HEK293 (cell line): ENCODE measurements around the gene FOXK2.

ENCODE experiments used
- CTCF ChIA-PET: fragments of 350-600 bp; formaldehyde crosslinking; extraction: SDS; loops from one replicate; lab custom pipeline; 2021; ENCODE audit warnings: antibody characterized with exemption; lab: Yijun Ruan, JAX
- POLR2A ChIA-PET: fragments of 300-600 bp; formaldehyde crosslinking; extraction: SDS; loops from one replicate; lab custom pipeline; 2020; ENCODE audit warnings: antibody characterized with exemption, inconsistent platforms; lab: Yijun Ruan, JAX
- H3K27ac ChIP-seq: fragments of 200-500 bp; sonication (Bioruptor generic); 2 replicates; pipeline ENCODE4 v1.5.1; 2014; ENCODE audit warnings: low read depth, low read length, control low read depth, inconsistent platforms; ENCODE audit errors: extremely low read depth
- H3K36me3 ChIP-seq, 2 experiments: fragments of 200-500 bp in 1 of 2; sonication (Bioruptor generic) in 1 of 2; 1 replicate in 1 of 2; 2 replicates in 1 of 2; pipeline ENCODE4 v1.5.1; 2014 to 2017; ENCODE audit warnings: inconsistent platforms in 2 of 2, low read length in 2 of 2; ENCODE audit not compliant: control insufficient read depth in 2 of 2, insufficient read depth in 1 of 2
- H3K4me1 ChIP-seq: fragments of 200-500 bp; sonication (Bioruptor generic); 2 replicates; pipeline ENCODE4 v1.5.1; 2014; ENCODE audit warnings: mild to moderate bottlenecking, low read length, inconsistent platforms; ENCODE audit not compliant: control insufficient read depth, insufficient read depth
- H3K4me3 ChIP-seq: 2 replicates; pipeline ENCODE4 v1.5.1; 2011; ENCODE audit warnings: low read depth, mild to moderate bottlenecking, control low read depth, low read length, moderate library complexity
- H3K9me3 ChIP-seq: fragments of 200-500 bp; sonication (Bioruptor generic); 2 replicates; pipeline ENCODE4 v1.5.1; 2014; ENCODE audit warnings: low read depth, low read length, inconsistent platforms; ENCODE audit not compliant: control insufficient read depth, insufficient read depth
- EGR2 ChIP-seq: fragments of 450-650 bp; formaldehyde crosslinking; IDR thresholded peaks from 2 replicates; pipeline ENCODE4 v1.5.1; 2016; ENCODE audit warnings: low read depth, missing biosample characterization, missing genetic modification characterization
- GLIS1 ChIP-seq: fragments of 450-650 bp; formaldehyde crosslinking; IDR thresholded peaks from 2 replicates; pipeline ENCODE4 v1.5.1; 2016; ENCODE audit warnings: missing biosample characterization, missing genetic modification characterization
- KLF10 ChIP-seq: fragments of 450-650 bp; IDR thresholded peaks from 2 replicates; pipeline ENCODE4 v1.5.1; 2018; ENCODE audit warnings: missing biosample characterization, mild to moderate bottlenecking, missing genetic modification characterization
- SCRT1 ChIP-seq: fragments of 450-650 bp; formaldehyde crosslinking; IDR thresholded peaks from 2 replicates; pipeline ENCODE4 v1.5.1; 2016; ENCODE audit warnings: missing biosample characterization, missing genetic modification characterization, borderline replicate concordance
- YY1 ChIP-seq: fragments of 450-650 bp; formaldehyde crosslinking; IDR thresholded peaks from 2 replicates; pipeline ENCODE4 v1.5.1; 2018; ENCODE audit warnings: missing biosample characterization, missing genetic modification characterization
- ZBTB48 ChIP-seq: fragments of 450-650 bp; formaldehyde crosslinking; IDR thresholded peaks from 2 replicates; pipeline ENCODE4 v1.5.1; 2016; ENCODE audit warnings: missing biosample characterization, missing genetic modification characterization
- ZFHX2 ChIP-seq: fragments of 450-650 bp; formaldehyde crosslinking; conservative IDR thresholded peaks from 2 replicates; pipeline ENCODE4 v1.5.1; 2016; ENCODE audit warnings: missing biosample characterization, missing genetic modification characterization
- ZIC2 ChIP-seq: fragments of 450-650 bp; formaldehyde crosslinking; IDR thresholded peaks from 2 replicates; pipeline ENCODE4 v1.5.1; 2016; ENCODE audit warnings: missing biosample characterization, missing genetic modification characterization
- ZNF169 ChIP-seq: fragments of 450-650 bp; formaldehyde crosslinking; IDR thresholded peaks from 2 replicates; pipeline ENCODE4 v1.5.1; 2016; ENCODE audit warnings: missing biosample characterization, missing genetic modification characterization
- ZNF214 ChIP-seq: fragments of 450-650 bp; formaldehyde crosslinking; IDR thresholded peaks from 2 replicates; pipeline ENCODE4 v1.5.1; 2017; ENCODE audit warnings: missing biosample characterization, mild to moderate bottlenecking, missing genetic modification characterization, borderline replicate concordance
- ZNF394 ChIP-seq: fragments of 450-650 bp; formaldehyde crosslinking; IDR thresholded peaks from 2 replicates; pipeline ENCODE4 v1.5.1; 2016; ENCODE audit warnings: missing biosample characterization, missing genetic modification characterization, mild to moderate bottlenecking, moderate library complexity, borderline replicate concordance
- ZNF610 ChIP-seq: fragments of 450-650 bp; formaldehyde crosslinking; IDR thresholded peaks from 2 replicates; pipeline ENCODE4 v1.5.1; 2016; ENCODE audit warnings: missing biosample characterization, missing genetic modification characterization, borderline replicate concordance
- ZNF658 ChIP-seq: fragments of 450-650 bp; formaldehyde crosslinking; IDR thresholded peaks from 2 replicates; pipeline ENCODE4; 2016; ENCODE audit warnings: missing biosample characterization, missing genetic modification characterization
- ZNF837 ChIP-seq: fragments of 450-650 bp; formaldehyde crosslinking; IDR thresholded peaks from 2 replicates; pipeline ENCODE4 v1.5.1; 2016; ENCODE audit warnings: missing biosample characterization, missing genetic modification characterization
- ZSCAN16 ChIP-seq: fragments of 450-650 bp; formaldehyde crosslinking; IDR thresholded peaks from 2 replicates; pipeline ENCODE4 v1.5.1; 2016; ENCODE audit warnings: missing biosample characterization, missing genetic modification characterization
- TF ChIP-seq, protein P1 (sequence below): fragments of 450-650 bp; formaldehyde crosslinking; IDR thresholded peaks from 2 replicates; pipeline ENCODE4 v1.5.1; 2016; ENCODE audit warnings: missing biosample characterization, missing genetic modification characterization
- TF ChIP-seq, protein P2 (sequence below): fragments of 450-650 bp; formaldehyde crosslinking; IDR thresholded peaks from 2 replicates; pipeline ENCODE4 v1.5.1; 2016; ENCODE audit warnings: missing biosample characterization, missing genetic modification characterization
- TF ChIP-seq, protein P3 (sequence below): fragments of 450-650 bp; formaldehyde crosslinking; IDR thresholded peaks from 2 replicates; pipeline ENCODE4 v1.5.1; 2016; ENCODE audit warnings: missing biosample characterization, missing genetic modification characterization
- TF ChIP-seq, protein P4 (sequence below): fragments of 450-650 bp; formaldehyde crosslinking; IDR thresholded peaks from 2 replicates; pipeline ENCODE4 v1.5.1; 2016; ENCODE audit warnings: missing biosample characterization, missing genetic modification characterization

FOXK2 gene

DNA sequence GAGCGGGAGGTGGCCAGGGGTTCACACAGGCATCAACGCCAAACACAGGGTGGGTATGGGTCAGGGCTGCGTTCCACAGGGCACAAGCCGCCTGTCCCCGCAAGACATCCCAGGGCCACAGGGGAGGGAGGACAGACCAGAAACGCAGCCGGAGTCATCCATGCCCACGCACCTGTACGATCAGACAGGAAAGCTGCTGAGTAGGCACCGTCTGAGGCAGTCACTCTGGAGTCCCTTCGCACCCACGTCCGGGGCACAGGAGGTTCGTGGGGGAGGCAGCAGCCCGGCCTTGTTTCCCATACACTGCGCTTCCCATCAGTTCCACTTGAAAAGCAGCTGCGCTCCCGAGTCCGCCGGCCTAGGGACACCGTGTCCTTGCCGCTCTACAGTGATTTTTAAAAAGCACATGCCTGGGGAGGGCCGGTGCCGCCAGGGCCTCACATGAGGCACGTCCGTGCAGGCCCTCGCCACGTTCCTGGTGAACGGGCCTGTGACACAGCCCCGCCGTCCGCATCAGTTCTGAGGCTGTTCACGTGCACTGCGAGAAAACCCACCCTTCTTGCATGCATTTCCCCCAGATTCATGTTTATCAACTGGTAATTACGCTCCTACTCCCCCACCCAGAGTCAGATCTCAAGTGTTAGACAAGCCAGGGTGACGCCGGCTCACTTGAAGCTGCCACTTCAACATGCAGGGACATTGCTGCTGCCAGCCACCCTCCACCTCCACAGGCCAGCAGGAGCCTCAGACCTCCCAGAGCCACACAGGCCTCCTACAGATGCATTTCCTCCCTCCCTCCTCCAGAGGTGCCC, 94.0 kb downstream of the FOXK2 start:
- ChIA-PET POLR2A (no interaction called here), CTCF (no interaction called here)
- TF ChIP-seq, protein P1, sequence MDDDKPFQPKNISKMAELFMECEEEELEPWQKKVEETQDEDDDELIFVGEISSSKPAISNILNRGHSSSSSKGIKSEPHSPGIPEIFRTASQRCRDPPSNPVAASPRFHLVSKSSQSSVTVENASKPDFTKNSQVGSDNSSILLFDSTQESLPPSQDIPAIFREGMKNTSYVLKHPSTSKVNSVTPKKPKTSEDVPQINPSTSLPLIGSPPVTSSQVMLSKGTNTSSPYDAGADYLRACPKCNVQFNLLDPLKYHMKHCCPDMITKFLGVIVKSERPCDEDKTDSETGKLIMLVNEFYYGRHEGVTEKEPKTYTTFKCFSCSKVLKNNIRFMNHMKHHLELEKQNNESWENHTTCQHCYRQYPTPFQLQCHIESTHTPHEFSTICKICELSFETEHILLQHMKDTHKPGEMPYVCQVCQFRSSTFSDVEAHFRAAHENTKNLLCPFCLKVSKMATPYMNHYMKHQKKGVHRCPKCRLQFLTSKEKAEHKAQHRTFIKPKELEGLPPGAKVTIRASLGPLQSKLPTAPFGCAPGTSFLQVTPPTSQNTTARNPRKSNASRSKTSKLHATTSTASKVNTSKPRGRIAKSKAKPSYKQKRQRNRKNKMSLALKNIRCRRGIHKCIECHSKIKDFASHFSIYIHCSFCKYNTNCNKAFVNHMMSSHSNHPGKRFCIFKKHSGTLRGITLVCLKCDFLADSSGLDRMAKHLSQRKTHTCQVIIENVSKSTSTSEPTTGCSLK: no peak
- 0 out of 2 replicates have a peak, but pooled peaks have one; percentile 11 for TF ChIP-seq ZFHX2 (tag by site-specific recombination)
- no peak for TF ChIP-seq ZNF610
- no peak for TF ChIP-seq ZNF169 (tag by site-specific recombination)
- no peak for TF ChIP-seq SCRT1
- no peak for TF ChIP-seq ZNF837
- no peak for TF ChIP-seq ZNF214 (tag by site-specific recombination)
- TF ChIP-seq, protein P2, sequence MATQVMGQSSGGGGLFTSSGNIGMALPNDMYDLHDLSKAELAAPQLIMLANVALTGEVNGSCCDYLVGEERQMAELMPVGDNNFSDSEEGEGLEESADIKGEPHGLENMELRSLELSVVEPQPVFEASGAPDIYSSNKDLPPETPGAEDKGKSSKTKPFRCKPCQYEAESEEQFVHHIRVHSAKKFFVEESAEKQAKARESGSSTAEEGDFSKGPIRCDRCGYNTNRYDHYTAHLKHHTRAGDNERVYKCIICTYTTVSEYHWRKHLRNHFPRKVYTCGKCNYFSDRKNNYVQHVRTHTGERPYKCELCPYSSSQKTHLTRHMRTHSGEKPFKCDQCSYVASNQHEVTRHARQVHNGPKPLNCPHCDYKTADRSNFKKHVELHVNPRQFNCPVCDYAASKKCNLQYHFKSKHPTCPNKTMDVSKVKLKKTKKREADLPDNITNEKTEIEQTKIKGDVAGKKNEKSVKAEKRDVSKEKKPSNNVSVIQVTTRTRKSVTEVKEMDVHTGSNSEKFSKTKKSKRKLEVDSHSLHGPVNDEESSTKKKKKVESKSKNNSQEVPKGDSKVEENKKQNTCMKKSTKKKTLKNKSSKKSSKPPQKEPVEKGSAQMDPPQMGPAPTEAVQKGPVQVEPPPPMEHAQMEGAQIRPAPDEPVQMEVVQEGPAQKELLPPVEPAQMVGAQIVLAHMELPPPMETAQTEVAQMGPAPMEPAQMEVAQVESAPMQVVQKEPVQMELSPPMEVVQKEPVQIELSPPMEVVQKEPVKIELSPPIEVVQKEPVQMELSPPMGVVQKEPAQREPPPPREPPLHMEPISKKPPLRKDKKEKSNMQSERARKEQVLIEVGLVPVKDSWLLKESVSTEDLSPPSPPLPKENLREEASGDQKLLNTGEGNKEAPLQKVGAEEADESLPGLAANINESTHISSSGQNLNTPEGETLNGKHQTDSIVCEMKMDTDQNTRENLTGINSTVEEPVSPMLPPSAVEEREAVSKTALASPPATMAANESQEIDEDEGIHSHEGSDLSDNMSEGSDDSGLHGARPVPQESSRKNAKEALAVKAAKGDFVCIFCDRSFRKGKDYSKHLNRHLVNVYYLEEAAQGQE: no peak
- no peak for TF ChIP-seq ZNF658 (tag by site-specific recombination)
- TF ChIP-seq YY1: no peak
- peak; percentile 40; the same call in 1 of the 2 replicates for TF ChIP-seq EGR2 (tag by site-specific recombination)
- TF ChIP-seq, protein P3, sequence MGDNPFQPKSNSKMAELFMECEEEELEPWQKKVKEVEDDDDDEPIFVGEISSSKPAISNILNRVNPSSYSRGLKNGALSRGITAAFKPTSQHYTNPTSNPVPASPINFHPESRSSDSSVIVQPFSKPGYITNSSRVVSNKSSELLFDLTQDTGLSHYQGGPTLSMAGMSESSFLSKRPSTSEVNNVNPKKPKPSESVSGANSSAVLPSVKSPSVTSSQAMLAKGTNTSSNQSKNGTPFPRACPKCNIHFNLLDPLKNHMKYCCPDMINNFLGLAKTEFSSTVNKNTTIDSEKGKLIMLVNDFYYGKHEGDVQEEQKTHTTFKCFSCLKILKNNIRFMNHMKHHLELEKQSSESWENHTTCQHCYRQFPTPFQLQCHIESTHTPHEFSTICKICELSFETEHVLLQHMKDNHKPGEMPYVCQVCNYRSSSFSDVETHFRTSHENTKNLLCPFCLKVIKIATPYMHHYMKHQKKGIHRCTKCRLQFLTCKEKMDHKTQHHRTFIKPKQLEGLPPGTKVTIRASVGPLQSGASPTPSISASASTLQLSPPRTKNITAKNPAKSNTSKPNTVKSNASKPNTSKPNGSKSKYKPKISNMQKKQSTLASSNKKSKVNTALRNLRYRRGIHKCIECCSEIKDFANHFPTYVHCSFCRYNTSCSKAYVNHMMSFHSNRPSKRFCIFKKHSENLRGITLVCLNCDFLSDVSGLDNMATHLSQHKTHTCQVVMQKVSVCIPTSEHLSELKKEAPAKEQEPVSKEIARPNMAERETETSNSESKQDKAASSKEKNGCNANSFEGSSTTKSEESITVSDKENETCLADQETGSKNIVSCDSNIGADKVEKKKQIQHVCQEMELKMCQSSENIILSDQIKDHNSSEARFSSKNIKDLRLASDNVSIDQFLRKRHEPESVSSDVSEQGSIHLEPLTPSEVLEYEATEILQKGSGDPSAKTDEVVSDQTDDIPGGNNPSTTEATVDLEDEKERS: no peak
- no peak for TF ChIP-seq ZSCAN16 (tag by site-specific recombination)
- TF ChIP-seq ZBTB48: no peak
- TF ChIP-seq ZNF394 (tag by site-specific recombination): no peak
- TF ChIP-seq, protein P4, sequence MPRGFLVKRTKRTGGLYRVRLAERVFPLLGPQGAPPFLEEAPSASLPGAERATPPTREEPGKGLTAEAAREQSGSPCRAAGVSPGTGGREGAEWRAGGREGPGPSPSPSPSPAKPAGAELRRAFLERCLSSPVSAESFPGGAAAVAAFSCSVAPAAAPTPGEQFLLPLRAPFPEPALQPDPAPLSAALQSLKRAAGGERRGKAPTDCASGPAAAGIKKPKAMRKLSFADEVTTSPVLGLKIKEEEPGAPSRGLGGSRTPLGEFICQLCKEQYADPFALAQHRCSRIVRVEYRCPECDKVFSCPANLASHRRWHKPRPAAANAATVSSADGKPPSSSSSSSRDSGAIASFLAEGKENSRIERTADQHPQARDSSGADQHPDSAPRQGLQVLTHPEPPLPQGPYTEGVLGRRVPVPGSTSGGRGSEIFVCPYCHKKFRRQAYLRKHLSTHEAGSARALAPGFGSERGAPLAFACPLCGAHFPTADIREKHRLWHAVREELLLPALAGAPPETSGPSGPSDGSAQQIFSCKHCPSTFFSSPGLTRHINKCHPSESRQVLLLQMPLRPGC: no peak
- TF ChIP-seq GLIS1: peak; percentile 37; the same call in 1 of the 2 replicates
- no peak for TF ChIP-seq KLF10 (tag by site-specific recombination)
- TF ChIP-seq ZIC2 (tag by site-specific recombination): 0 out of 2 replicates have a peak, but pooled peaks have one; percentile 28
- peaks cover 36 to 84% of the 10 kb centered on the region in 2 experiments; a peak in 2 of 3 replicates for H3K36me3 ChIP-seq
- H3K4me1 ChIP-seq: no peaks in the 10 kb centered on the region
- H3K4me3 ChIP-seq: no peak overlapping the region
- H3K27ac ChIP-seq: no peak overlapping the region
- H3K9me3 ChIP-seq: no peaks in the 10 kb centered on the region
